ENCODE results near the gene ZNF497.
"Not testable (repeated sequence)": the region's sequence is repeated elsewhere in the genome, so short reads cannot be mapped to it uniquely, and the experiment has no call there.

The ZNF497 gene

DNA sequence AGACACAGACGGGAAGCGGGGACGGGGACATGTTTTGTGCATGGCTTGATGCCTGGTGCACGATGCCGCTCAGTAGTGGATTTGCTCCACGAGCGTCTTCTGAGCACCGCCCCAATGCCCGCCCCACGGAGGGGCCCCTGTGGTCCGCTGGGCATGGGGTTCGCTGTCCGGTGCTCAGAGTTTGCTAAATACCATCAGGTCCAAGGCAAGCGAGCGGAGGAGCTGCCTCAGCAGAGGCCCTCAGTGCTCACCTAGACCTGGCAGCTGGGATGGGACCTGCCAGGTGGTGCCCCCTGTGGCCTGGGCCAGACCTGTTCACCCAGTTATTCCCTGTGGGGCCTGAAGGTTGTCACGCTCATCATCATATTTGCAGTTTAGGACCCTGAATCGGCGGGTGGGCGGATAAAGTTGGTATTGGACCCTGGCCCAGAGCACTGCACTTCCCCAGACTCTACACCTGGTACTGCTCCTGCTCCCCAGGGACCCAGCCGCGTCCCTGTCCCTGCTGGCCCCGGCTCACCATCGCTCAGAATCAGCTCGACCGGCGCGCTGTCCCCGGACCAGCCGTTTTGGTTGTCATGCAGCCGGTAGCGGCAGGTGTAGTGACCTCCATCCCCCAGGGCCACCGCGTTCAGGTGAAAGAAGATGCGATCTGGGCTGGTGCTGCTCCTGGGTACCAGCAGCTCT is 11.5 kb downstream of the ZNF497 start:
- Histone ChIP-seq H3K27me3 (ENCODE audit: insufficient read depth, low read length, poor library complexity, severe bottlenecking) (no peaks in the 10 kb centered on the region), H3K9me3 (ENCODE audit: insufficient read depth, low read depth, low read length) (no peaks in the 10 kb centered on the region), H3F3A (ENCODE audit: low read depth) (no peaks in the 10 kb centered on the region), H3K36me3 (ENCODE audit: insufficient read depth, low read length) (no peaks in the 10 kb centered on the region), H3K79me2 (ENCODE audit: insufficient read depth, low read length) (peaks cover 19% of the 10 kb centered on the region), H3K9me2 (replicated peaks; ENCODE audit: low read depth, low read length) (no peaks in the 10 kb centered on the region), H4K20me1 (ENCODE audit: insufficient read depth, low read length, poor library complexity, severe bottlenecking) (no peaks in the 10 kb centered on the region), H3K4me3 (ENCODE audit: low read length, poor library complexity, severe bottlenecking) (no peak overlapping the region), H3K9ac (ENCODE audit: low read depth, low read length, poor library complexity, severe bottlenecking) (no peak overlapping the region), H3K4me2 (ENCODE audit: low read depth, low read length, poor library complexity, severe bottlenecking) (no peak overlapping the region), H2AFZ (ENCODE audit: low read length) (no peak overlapping the region), H3K4me1 (ENCODE audit: insufficient read depth, low read length, poor library complexity, severe bottlenecking) (peaks cover 18% of the 10 kb centered on the region)
- no peak for TF ChIP-seq EZH2phosphoT487 (IDR thresholded peaks at IDR 0.05; ENCODE audit: borderline replicate concordance)
- TF ChIP-seq, protein P1, sequence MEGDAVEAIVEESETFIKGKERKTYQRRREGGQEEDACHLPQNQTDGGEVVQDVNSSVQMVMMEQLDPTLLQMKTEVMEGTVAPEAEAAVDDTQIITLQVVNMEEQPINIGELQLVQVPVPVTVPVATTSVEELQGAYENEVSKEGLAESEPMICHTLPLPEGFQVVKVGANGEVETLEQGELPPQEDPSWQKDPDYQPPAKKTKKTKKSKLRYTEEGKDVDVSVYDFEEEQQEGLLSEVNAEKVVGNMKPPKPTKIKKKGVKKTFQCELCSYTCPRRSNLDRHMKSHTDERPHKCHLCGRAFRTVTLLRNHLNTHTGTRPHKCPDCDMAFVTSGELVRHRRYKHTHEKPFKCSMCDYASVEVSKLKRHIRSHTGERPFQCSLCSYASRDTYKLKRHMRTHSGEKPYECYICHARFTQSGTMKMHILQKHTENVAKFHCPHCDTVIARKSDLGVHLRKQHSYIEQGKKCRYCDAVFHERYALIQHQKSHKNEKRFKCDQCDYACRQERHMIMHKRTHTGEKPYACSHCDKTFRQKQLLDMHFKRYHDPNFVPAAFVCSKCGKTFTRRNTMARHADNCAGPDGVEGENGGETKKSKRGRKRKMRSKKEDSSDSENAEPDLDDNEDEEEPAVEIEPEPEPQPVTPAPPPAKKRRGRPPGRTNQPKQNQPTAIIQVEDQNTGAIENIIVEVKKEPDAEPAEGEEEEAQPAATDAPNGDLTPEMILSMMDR (conservative IDR thresholded peaks at IDR 0.05; ENCODE audit: low read length) = no peak

DNA sequence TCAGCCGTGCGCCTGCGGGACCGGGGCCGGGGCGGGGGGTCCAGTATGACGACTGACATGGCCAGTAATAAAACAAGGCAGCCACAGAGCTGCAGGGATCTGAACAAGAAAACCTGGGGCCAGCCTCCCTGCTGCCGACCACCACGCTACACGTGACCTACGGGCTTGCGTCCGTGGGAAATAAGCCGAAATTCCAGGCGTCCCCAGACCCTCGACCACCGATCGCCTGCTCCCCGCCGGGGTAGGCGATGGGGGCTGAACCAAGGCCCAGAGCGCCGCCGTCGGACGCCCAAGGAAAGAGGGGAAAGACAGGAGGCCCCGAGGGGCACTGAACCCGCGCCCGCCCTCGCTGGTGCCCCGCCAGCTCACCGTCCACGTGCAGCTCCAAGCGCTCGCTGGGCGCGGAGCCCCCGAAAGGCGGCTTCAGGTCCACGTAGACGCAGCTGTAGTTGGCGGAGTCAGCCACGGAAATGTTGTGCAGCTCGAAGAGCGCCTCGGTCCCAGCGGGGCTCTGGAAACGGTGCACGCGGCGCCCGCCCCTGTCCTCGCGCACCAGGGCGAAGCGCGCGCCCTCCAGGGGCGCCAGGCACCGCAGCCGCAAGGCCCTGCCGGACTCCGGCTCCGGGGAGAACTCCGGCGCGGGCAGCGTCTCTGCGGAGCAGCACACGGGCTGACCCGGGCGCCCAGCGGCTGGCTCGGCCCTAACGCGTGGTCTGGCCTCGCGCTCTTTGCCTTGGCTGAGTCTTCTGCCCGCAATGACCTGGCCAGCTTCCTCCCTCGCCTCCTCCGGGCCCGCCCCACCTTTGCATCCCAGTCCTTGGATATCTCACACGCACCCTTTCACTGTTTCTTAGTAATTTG is 12.3 kb downstream of the ZNF497 start:
- Histone ChIP-seq H4K20me1 (ENCODE audit: insufficient read depth, low read length, poor library complexity, severe bottlenecking) (no peaks in the 10 kb centered on the region), H3K9ac (ENCODE audit: low read depth, low read length, poor library complexity, severe bottlenecking) (no peak overlapping the region), H3K4me1 (ENCODE audit: insufficient read depth, low read length, poor library complexity, severe bottlenecking) (peaks cover 23% of the 10 kb centered on the region), H3K9me2 (replicated peaks; ENCODE audit: low read depth, low read length) (no peaks in the 10 kb centered on the region), H3K4me3 (ENCODE audit: low read length, poor library complexity, severe bottlenecking) (no peak overlapping the region), H3K4me2 (ENCODE audit: low read depth, low read length, poor library complexity, severe bottlenecking) (no peak overlapping the region), H2AFZ (ENCODE audit: low read length) (no peak overlapping the region), H3K36me3 (ENCODE audit: insufficient read depth, low read length) (no peaks in the 10 kb centered on the region), H3F3A (ENCODE audit: low read depth) (no peaks in the 10 kb centered on the region), H3K27me3 (ENCODE audit: insufficient read depth, low read length, poor library complexity, severe bottlenecking) (no peaks in the 10 kb centered on the region), H3K79me2 (ENCODE audit: insufficient read depth, low read length) (peaks cover 25% of the 10 kb centered on the region), H3K9me3 (ENCODE audit: insufficient read depth, low read depth, low read length) (no peaks in the 10 kb centered on the region)
- TF ChIP-seq, protein P1 (conservative IDR thresholded peaks at IDR 0.05; ENCODE audit: low read length) = no peak
- TF ChIP-seq EZH2phosphoT487 (IDR thresholded peaks at IDR 0.05; ENCODE audit: borderline replicate concordance) = no peak

DNA sequence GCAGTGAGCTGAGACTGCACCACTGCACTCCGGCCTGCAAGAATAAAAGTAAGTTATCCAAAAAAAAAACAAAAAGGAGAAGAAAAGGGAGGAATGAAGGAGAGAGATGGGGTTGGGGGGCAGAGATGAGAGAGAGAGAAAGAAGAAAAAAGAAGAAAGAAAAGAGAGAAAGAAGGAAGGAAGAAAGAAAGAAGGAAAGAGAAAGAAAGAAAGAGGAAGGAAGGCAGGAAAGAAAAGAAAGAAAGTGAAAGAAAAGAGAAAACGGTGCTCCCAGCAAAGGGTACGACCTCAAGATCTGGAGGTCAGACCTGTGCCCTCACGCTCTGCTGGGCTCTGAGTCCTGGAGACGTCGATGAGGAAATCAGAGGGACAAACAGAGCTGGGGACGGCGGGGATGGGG is 13.0 kb downstream of the ZNF497 start:
- H3F3A ChIP-seq (ENCODE audit: low read depth) = no peaks in the 10 kb centered on the region
- no peaks in the 10 kb centered on the region for H3K36me3 ChIP-seq (ENCODE audit: insufficient read depth, low read length)
- H3K9ac ChIP-seq (ENCODE audit: low read depth, low read length, poor library complexity, severe bottlenecking) = peak overlapping the region; percentile 15
- H3K4me2 ChIP-seq (ENCODE audit: low read depth, low read length, poor library complexity, severe bottlenecking) = peak overlapping the region; percentile 84
- no peaks in the 10 kb centered on the region for H4K20me1 ChIP-seq (ENCODE audit: insufficient read depth, low read length, poor library complexity, severe bottlenecking)
- H3K27me3 ChIP-seq (ENCODE audit: insufficient read depth, low read length, poor library complexity, severe bottlenecking) = no peaks in the 10 kb centered on the region
- peaks cover 25% of the 10 kb centered on the region for H3K79me2 ChIP-seq (ENCODE audit: insufficient read depth, low read length)
- H3K9me2 ChIP-seq (replicated peaks; ENCODE audit: low read depth, low read length) = no peaks in the 10 kb centered on the region
- H3K9me3 ChIP-seq (ENCODE audit: insufficient read depth, low read depth, low read length) = no peaks in the 10 kb centered on the region
- TF ChIP-seq, protein P1 (conservative IDR thresholded peaks at IDR 0.05; ENCODE audit: low read length) = no peak
- TF ChIP-seq EZH2phosphoT487 (IDR thresholded peaks at IDR 0.05; ENCODE audit: borderline replicate concordance) = no peak
- no peak overlapping the region for H2AFZ ChIP-seq (ENCODE audit: low read length)
- H3K4me3 ChIP-seq (ENCODE audit: low read length, poor library complexity, severe bottlenecking) = peak overlapping the region; percentile 11
- peaks cover 23% of the 10 kb centered on the region for H3K4me1 ChIP-seq (ENCODE audit: insufficient read depth, low read length, poor library complexity, severe bottlenecking)

DNA sequence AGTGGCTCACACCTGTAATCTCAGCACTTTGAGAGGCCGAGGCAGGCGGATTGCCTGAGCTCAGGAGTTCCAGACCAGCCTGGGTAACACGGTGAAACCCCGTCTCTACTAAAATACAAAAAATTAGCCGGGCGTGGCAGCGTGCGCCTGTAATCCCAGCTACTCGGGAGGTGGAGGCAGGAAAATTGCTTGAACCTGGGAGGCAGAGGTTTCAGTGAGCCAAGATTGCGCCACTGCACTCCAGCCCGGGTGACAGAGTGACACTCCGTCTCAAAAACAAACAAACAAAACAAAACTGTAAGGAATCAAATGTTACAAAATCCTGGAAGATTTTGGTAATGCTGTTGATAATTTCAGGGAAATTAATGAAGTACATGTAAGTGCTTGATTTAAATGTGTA is 14.5 kb downstream of the ZNF497 start:
- peaks cover 25% of the 10 kb centered on the region for H3K79me2 ChIP-seq (ENCODE audit: insufficient read depth, low read length)
- not testable (repeated sequence) for H3K36me3 ChIP-seq (ENCODE audit: insufficient read depth, low read length); H3K9me3 ChIP-seq (ENCODE audit: insufficient read depth, low read depth, low read length); H4K20me1 ChIP-seq (ENCODE audit: insufficient read depth, low read length, poor library complexity, severe bottlenecking); H3F3A ChIP-seq (ENCODE audit: low read depth); H3K9me2 ChIP-seq (replicated peaks; ENCODE audit: low read depth, low read length); H3K27me3 ChIP-seq (ENCODE audit: insufficient read depth, low read length, poor library complexity, severe bottlenecking)
- H3K4me2 ChIP-seq (ENCODE audit: low read depth, low read length, poor library complexity, severe bottlenecking) = peak overlapping the region; percentile 84
- H2AFZ ChIP-seq (ENCODE audit: low read length) = peak overlapping the region; percentile 99
- peaks cover 23% of the 10 kb centered on the region for H3K4me1 ChIP-seq (ENCODE audit: insufficient read depth, low read length, poor library complexity, severe bottlenecking)
- peak overlapping the region; percentile 95 for H3K4me3 ChIP-seq (ENCODE audit: low read length, poor library complexity, severe bottlenecking)
- peak overlapping the region; percentile 78 for H3K9ac ChIP-seq (ENCODE audit: low read depth, low read length, poor library complexity, severe bottlenecking)
